ENCODE results near the gene DLX4. TPM values are rescaled to one million over a fixed set of nuclear protein-coding genes. Genes with fewer than 3 reads are reported as not detected.

Gene DLX4
- total and polyA plus RNA-seq, 2 donors (not counting 3 experiments of a cell fraction or from before 2014, with no cell fraction given) = not detected

DNA sequence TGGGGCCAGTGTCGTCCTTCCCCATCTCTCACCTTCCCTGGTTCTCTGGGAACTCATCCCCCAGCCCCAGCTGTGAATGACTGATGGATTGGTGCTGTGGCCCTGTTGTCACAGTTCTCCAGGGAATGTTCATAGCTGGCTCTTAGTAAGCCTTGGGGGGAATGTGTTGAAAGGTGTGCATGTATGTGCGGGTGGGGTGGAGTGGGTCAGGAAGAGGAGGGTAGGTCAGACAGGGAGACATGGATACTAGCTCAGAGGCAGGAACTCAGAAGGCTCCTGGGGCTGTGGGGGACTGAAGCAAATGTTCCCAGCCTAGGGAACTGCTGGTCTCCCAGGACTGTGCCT, 4.3 kb downstream of the DLX4 start:
- TF ChIP-seq JUN (IDR thresholded peaks at IDR 0.05; ENCODE audit: borderline replicate concordance, insufficient read depth, insufficient read length, low read depth) = no peak
- TF ChIP-seq EZH2 (IDR thresholded peaks at IDR 0.05; ENCODE audit: borderline replicate concordance, low read depth, low read length, severe bottlenecking) = no peak
- TF ChIP-seq, protein P1, sequence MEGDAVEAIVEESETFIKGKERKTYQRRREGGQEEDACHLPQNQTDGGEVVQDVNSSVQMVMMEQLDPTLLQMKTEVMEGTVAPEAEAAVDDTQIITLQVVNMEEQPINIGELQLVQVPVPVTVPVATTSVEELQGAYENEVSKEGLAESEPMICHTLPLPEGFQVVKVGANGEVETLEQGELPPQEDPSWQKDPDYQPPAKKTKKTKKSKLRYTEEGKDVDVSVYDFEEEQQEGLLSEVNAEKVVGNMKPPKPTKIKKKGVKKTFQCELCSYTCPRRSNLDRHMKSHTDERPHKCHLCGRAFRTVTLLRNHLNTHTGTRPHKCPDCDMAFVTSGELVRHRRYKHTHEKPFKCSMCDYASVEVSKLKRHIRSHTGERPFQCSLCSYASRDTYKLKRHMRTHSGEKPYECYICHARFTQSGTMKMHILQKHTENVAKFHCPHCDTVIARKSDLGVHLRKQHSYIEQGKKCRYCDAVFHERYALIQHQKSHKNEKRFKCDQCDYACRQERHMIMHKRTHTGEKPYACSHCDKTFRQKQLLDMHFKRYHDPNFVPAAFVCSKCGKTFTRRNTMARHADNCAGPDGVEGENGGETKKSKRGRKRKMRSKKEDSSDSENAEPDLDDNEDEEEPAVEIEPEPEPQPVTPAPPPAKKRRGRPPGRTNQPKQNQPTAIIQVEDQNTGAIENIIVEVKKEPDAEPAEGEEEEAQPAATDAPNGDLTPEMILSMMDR (IDR thresholded peaks at IDR 0.05; ENCODE audit: extremely low read depth in 1 of 2, insufficient read depth in 1 of 2, low read depth in 1 of 2, low read length in 2 of 2) = no peak
- TF ChIP-seq POLR2AphosphoS5 (IDR thresholded peaks at IDR 0.05; ENCODE audit: insufficient read depth, low read depth, low read length) = no peak
- no peak for TF ChIP-seq MYC (IDR thresholded peaks at IDR 0.05; ENCODE audit: low read depth, low read length)
- no peak for TF ChIP-seq POLR2A (IDR thresholded peaks at IDR 0.05; ENCODE audit: low read depth, low read length)
- TF ChIP-seq, protein P2, sequence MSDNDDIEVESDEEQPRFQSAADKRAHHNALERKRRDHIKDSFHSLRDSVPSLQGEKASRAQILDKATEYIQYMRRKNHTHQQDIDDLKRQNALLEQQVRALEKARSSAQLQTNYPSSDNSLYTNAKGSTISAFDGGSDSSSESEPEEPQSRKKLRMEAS (IDR thresholded peaks at IDR 0.05; ENCODE audit: insufficient read depth, insufficient read length) = no peak
- TF ChIP-seq GATA2 (IDR thresholded peaks at IDR 0.05; ENCODE audit: insufficient read depth, insufficient read length, low read depth, low read length) = no peak
- no peak for TF ChIP-seq FOS (IDR thresholded peaks at IDR 0.05; ENCODE audit: borderline replicate concordance, insufficient read depth, low read length)
- Histone ChIP-seq H4K20me1 (replicated peaks; ENCODE audit: control insufficient read depth, extremely low read depth, insufficient read depth, low read length) (no peaks in the 10 kb centered on the region), H3K9me1 (replicated peaks; ENCODE audit: control insufficient read depth, extremely low read depth, insufficient read depth, low read length) (no peaks in the 10 kb centered on the region), H3K36me3 (ENCODE audit: control insufficient read depth in 2 of 2, extremely low read depth in 1 of 2, insufficient read depth in 2 of 2, low read length in 2 of 2) (no peaks in the 10 kb centered on the region), H3K4me2 (ENCODE audit: insufficient read depth, low read length) (no peak overlapping the region), H3K4me1 (ENCODE audit: control insufficient read depth, extremely low read depth, insufficient read depth, low read length) (no peaks in the 10 kb centered on the region), H2AFZ (ENCODE audit: low read depth, low read length) (no peak overlapping the region), H3K9ac (replicated peaks; ENCODE audit: extremely low read depth, insufficient read depth, low read length) (no peak overlapping the region), H3K79me2 (ENCODE audit: control insufficient read depth, insufficient read depth, low read length) (no peaks in the 10 kb centered on the region), H3K4me3 (replicated peaks in 1 of 3; ENCODE audit: insufficient read depth in 1 of 3, low read depth in 1 of 3, low read length in 3 of 3) (no peak overlapping the region), H3K27ac (ENCODE audit: insufficient read depth, low read depth, low read length) (no peak overlapping the region), H3K9me3 (replicated peaks; ENCODE audit: control insufficient read depth, insufficient read depth, low read length) (no peaks in the 10 kb centered on the region), H3K27me3 (ENCODE audit: control insufficient read depth in 2 of 2, insufficient read depth in 2 of 2, low read length in 2 of 2) (peaks cover 81 to 84% of the 10 kb centered on the region in 2 experiments)
- no peak for DNase-seq (ENCODE audit: low read depth, low spot score)
- intact Hi-C loops (cut with micrococcal nuclease) (no loop called here), dilution Hi-C loops (cut with MboI; ENCODE audit: extremely low pct_ligation_motif_present, low sequenced_read_pairs) (no loop called here)
- CTCF ChIA-PET = interaction anchor here (1.1 to 2.1 kb wide), 6 partner anchors 11 to 121 kb away, joined by 3 to 7 read pairs (median 4); no protein-coding TSS in a partner anchor
- POLR2A ChIA-PET = no interaction called here
- FAIRE-seq = no peak
- no TSS peak for BruUV-seq (replicated peaks)

All from endothelial cell of umbilical vein (primary cell).